Tibial artery (tissue), 4 donors: Measurements from ENCODE around the gene KIF26B.

Experiments used
- DNase-seq, 2 donors: peaks; one replicate each; pipeline ENCODE4 v3.0.0-alpha.2; 2019
- H3K27ac ChIP-seq, 2 donors: fragments of 200-600 bp; sonication (generic) in 1 of 2; 1 replicate in 1 of 2; 2 replicates in 1 of 2; pipeline ENCODE4 v1.5.1; 2018 to 2019; ENCODE audit warnings: mild to moderate bottlenecking in 1 of 2
- H3K27me3 ChIP-seq, 2 donors: fragments of 200-600 bp; sonication (generic) in 1 of 2; one replicate each; pipeline versions ENCODE4 v1.5.1 to v1.6.0; 2016 to 2019
- H3K36me3 ChIP-seq, 3 donors: fragments of 200-600 bp; sonication (generic) in 2 of 3; one replicate each; pipeline ENCODE4 v1.5.1; 2016 to 2019; ENCODE audit warnings: mild to moderate bottlenecking in 2 of 3
- H3K4me1 ChIP-seq, 4 donors: fragments of 200-600 bp; sonication (generic) in 2 of 4; 1 replicate in 3 of 4; 2 replicates in 1 of 4; pipeline ENCODE4 v1.5.1; 2016 to 2019
- H3K4me3 ChIP-seq, 2 donors: fragments of 200-600 bp; sonication (generic) in 1 of 2; 1 replicate in 1 of 2; 2 replicates in 1 of 2; pipeline ENCODE4 v1.5.1; 2018 to 2019; ENCODE audit warnings: mild to moderate bottlenecking in 2 of 2
- H3K9me3 ChIP-seq, 3 donors: fragments of 200-600 bp; sonication (generic) in 1 of 3; one replicate each; pipeline ENCODE4 v1.5.1; 2016 to 2019
- intact Hi-C: fragments of 100-400 bp; cut with DNase I; formaldehyde crosslinking; loops from one replicate; pipeline ENCODE4 v1.15.0; 2023; ENCODE audit warnings: low total_unique reads
- TF ChIP-seq, protein P1 (sequence below), 2 experiments: fragments of 200-600 bp in 1 of 2; fragments of 450-650 bp in 1 of 2; IDR thresholded peaks; one replicate each; pipeline ENCODE4 v1.5.1; 2017 to 2019; ENCODE audit warnings: antibody characterized with exemption in 2 of 2, mild to moderate bottlenecking in 1 of 2, moderate library complexity in 1 of 2

Gene KIF26B

DNA sequence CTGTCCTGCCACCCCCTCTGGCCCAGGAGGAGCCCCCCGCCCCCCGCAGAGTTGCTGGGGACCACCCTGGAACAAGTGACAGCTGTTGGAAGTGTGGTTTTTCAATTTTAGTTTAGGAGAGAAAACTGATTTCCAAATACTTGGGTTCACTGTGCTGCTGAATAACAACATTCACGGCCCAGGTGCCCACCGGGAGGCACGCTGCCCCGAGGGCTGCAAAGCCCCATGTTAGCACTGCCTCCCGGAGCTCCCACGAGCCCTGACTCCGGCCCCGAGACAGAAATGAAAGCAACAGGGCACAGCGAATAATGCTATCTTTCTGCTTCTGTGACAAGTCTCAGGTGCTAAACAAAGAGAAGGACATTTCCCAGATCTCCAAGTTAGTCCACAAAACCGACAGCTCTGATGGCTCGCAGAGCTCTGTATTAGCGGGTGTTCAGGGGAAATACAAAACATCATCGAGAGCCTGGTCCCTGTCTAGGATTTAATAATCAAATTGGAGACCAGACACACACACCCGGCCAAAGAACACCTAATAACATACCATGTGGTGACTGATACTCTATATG, 451.5 kb downstream of the KIF26B start:
- Histone ChIP-seq H3K9me3 (no peaks in the 10 kb centered on the region), H3K4me1 (no peaks in the 10 kb centered on the region), H3K36me3 (no peaks in the 10 kb centered on the region), H3K27me3 (peaks cover 0 to 2% of the 10 kb centered on the region in 2 donors), H3K27ac (no peak overlapping the region), H3K4me3 (no peak overlapping the region)
- intact Hi-C loops: no loop called here
- DNase-seq: no peak
- TF ChIP-seq, protein P1, sequence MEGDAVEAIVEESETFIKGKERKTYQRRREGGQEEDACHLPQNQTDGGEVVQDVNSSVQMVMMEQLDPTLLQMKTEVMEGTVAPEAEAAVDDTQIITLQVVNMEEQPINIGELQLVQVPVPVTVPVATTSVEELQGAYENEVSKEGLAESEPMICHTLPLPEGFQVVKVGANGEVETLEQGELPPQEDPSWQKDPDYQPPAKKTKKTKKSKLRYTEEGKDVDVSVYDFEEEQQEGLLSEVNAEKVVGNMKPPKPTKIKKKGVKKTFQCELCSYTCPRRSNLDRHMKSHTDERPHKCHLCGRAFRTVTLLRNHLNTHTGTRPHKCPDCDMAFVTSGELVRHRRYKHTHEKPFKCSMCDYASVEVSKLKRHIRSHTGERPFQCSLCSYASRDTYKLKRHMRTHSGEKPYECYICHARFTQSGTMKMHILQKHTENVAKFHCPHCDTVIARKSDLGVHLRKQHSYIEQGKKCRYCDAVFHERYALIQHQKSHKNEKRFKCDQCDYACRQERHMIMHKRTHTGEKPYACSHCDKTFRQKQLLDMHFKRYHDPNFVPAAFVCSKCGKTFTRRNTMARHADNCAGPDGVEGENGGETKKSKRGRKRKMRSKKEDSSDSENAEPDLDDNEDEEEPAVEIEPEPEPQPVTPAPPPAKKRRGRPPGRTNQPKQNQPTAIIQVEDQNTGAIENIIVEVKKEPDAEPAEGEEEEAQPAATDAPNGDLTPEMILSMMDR (IDR thresholded peaks at IDR 0.05): no peak

DNA sequence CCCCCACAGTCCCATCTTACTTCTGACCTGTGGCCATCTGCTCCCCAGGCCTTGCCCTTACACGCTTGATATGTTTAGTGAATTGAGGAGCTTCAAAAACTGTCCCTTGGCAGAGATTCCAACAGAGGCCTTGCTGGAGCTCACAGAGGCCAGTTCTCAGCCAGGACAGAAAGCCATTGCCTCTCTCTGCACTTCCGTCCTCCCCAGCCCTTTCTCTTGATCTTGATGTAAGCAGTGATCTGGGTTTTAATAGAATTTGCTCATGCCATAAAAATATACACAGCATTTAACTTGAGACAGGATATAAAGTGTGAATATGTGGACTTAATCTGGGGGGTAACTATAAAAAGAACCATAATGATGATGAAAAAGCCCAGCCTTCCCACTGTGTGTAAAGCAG, 453.5 kb downstream of the KIF26B start:
- H3K9me3 ChIP-seq: no peaks in the 10 kb centered on the region
- H3K36me3 ChIP-seq: no peaks in the 10 kb centered on the region
- TF ChIP-seq, protein P1 (IDR thresholded peaks at IDR 0.05): no peak
- intact Hi-C loops: no loop called here
- H3K4me1 ChIP-seq: no peaks in the 10 kb centered on the region
- no peak for DNase-seq
- H3K4me3 ChIP-seq: no peak overlapping the region
- no peak overlapping the region for H3K27ac ChIP-seq
- peaks cover 0 to 2% of the 10 kb centered on the region in 2 donors for H3K27me3 ChIP-seq

DNA sequence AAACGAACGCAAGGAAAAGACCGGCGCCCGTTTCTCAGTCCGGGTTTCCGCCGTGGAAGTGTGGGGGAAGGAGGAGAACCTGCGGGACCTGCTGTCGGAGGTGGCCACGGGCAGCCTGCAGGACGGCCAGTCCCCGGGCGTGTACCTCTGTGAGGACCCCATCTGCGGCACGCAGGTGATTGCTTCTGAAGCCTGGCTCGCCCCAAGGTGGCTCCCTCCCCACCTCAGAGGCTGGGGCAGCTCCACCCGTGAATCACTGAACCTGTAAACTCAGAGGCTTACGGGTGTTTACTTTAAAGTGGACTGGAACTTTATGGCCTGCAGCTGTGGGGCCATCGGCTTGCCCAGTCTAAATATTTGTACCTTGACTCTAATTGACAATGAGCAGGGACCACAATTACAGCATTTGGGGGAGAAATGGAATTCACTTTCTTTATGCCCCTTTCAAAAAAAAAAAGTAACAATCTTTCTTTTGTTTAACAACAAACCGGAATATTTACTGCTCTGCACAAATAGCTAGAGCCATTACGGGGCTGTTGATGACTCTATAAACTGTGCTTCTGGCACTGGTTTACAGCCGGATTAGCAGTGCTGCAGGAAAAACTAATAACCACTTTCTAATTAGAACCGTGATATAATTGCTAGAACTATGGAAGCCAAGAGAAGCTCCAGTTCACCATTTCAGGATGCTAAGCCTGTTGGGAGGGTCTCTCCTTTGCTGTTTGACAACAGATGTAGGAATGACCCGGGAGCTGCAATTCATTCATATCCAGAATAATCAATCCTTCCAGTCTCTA, 454.8 kb downstream of the KIF26B start:
- Histone ChIP-seq H3K27me3 (peaks cover 0 to 2% of the 10 kb centered on the region in 2 donors), H3K9me3 (no peaks in the 10 kb centered on the region), H3K4me1 (no peaks in the 10 kb centered on the region), H3K4me3 (no peak overlapping the region), H3K27ac (no peak overlapping the region), H3K36me3 (no peaks in the 10 kb centered on the region)
- DNase-seq: no peak
- TF ChIP-seq, protein P1 (IDR thresholded peaks at IDR 0.05): no peak
- intact Hi-C loops: no loop called here

DNA sequence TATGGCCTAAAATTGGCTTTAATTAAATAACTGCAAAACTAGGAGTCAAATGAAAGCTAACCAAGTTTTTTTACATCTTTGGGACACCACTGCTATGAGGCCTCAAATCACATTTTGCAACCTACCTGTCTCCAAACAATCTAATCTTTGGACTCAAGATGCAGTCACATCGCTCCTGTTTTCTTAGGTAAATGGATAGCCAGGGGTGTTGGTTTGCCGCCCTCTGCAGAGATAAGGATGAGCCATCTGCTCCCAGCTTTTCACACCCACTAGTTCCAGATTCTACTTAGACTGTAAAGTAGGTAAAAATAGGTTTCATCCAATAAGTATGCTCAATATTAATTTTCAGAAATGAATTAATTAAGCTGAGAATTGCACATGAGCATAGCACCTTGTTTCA, 456.5 kb downstream of the KIF26B start:
- Histone ChIP-seq H3K9me3 (no peaks in the 10 kb centered on the region), H3K36me3 (no peaks in the 10 kb centered on the region), H3K4me3 (no peak overlapping the region), H3K4me1 (no peaks in the 10 kb centered on the region), H3K27me3 (peaks cover 0 to under 1% of the 10 kb centered on the region in 2 donors), H3K27ac (no peak overlapping the region)
- no peak for DNase-seq
- intact Hi-C loops: no loop called here
- TF ChIP-seq, protein P1 (IDR thresholded peaks at IDR 0.05): no peak

DNA sequence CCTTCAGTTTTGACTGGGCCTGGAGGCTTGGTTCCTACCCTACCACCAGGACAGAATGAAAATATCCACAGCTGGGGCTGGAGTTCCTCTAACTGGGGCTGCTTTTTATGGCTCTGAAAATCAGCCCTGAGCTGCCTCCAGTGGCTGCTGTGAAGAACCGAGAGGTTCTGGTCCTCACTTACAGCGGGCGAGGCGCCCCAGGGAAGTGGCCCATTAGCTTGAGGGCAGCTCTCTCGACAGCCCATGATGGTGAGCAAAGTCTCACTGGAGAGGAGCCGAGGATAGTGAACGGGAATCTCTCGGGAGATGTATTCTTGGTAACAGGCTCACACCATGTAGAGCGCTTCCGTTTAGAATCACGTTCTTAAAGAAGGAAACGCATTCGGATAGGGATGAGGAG, 459.7 kb downstream of the KIF26B start:
- no peaks in the 10 kb centered on the region for H3K27me3 ChIP-seq
- H3K27ac ChIP-seq: no peak overlapping the region
- H3K4me3 ChIP-seq: no peak overlapping the region
- TF ChIP-seq, protein P1 (IDR thresholded peaks at IDR 0.05): no peak
- no peak for DNase-seq
- H3K4me1 ChIP-seq: no peaks in the 10 kb centered on the region
- H3K9me3 ChIP-seq: no peaks in the 10 kb centered on the region
- intact Hi-C loops: no loop called here
- H3K36me3 ChIP-seq: no peaks in the 10 kb centered on the region
